Neural cell (in vitro differentiated cells): ENCODE measurements around the gene FGF12. TPM values are rescaled to one million over a fixed set of nuclear protein-coding genes. Genes with fewer than 3 reads are reported as not detected.

Experiments used
- H2AFZ ChIP-seq: fragments of 200-600, 300-800 bp; sonication (generic), shearing (Covaris generic); 2 replicates; pipeline ENCODE4 v1.6.0; 2014; ENCODE audit warnings: low read depth, mild to moderate bottlenecking, antibody characterized with exemption, low read length, moderate library complexity
- H3F3A ChIP-seq: fragments of 200-600 bp; shearing (Covaris generic); 2 replicates; pipeline ENCODE4 v1.6.1; 2016; ENCODE audit warnings: mild to moderate bottlenecking, moderate library complexity, mixed read lengths, antibody characterized with exemption, low read length; ENCODE audit not compliant: insufficient read depth, poor library complexity, severe bottlenecking
- H3K27ac ChIP-seq: fragments of 200-600, 300-800 bp; sonication (generic), shearing (Covaris generic); 2 replicates; pipeline ENCODE4 v1.5.1; 2014; ENCODE audit warnings: mild to moderate bottlenecking, low read length, moderate library complexity
- H3K27me3 ChIP-seq: fragments of 300-800, 200-600 bp; sonication (generic), shearing (Covaris generic); 2 replicates; pipeline ENCODE4 v1.6.0; 2014; ENCODE audit warnings: mild to moderate bottlenecking, low read depth, low read length, moderate library complexity; ENCODE audit not compliant: insufficient read depth
- H3K36me3 ChIP-seq: fragments of 300-800, 200-600 bp; sonication (generic), shearing (Covaris generic); 2 replicates; pipeline ENCODE4 v1.5.1; 2014; ENCODE audit warnings: mild to moderate bottlenecking, antibody characterized with exemption, low read length, moderate library complexity; ENCODE audit not compliant: insufficient read depth
- H3K4me2 ChIP-seq: fragments of 300-800, 200-600 bp; sonication (generic), shearing (Covaris generic); 2 replicates; pipeline ENCODE4 v1.6.0; 2014; ENCODE audit warnings: mild to moderate bottlenecking, low read length
- H3K4me3 ChIP-seq: fragments of 300-800, 200-600 bp; sonication (generic), shearing (Covaris generic); 2 replicates; pipeline ENCODE4 v1.5.1; 2014; ENCODE audit warnings: mild to moderate bottlenecking, low read length, moderate library complexity
- H3K79me2 ChIP-seq: fragments of 200-600 bp; shearing (Covaris generic); replicated peaks from 2 replicates; pipeline ENCODE4 v1.6.0; 2014; ENCODE audit warnings: mild to moderate bottlenecking, low read length, moderate library complexity; ENCODE audit not compliant: insufficient read depth
- H3K9ac ChIP-seq: fragments of 300-800, 200-600 bp; sonication (generic), shearing (Covaris generic); 2 replicates; pipeline ENCODE4 v1.6.1; 2016; ENCODE audit warnings: mild to moderate bottlenecking, low read length, mixed read lengths
- H3K9me2 ChIP-seq: fragments of 200-600 bp; shearing (Covaris generic); 2 replicates; pipeline ENCODE4 v1.6.1; 2016; ENCODE audit warnings: mild to moderate bottlenecking, low read length, mixed read lengths; ENCODE audit not compliant: insufficient read depth
- H3K9me3 ChIP-seq: fragments of 200-600, 300-800 bp; sonication (generic), shearing (Covaris generic); 2 replicates; pipeline ENCODE4 v1.6.1; 2016; ENCODE audit warnings: mild to moderate bottlenecking, mixed run types, low read length, moderate library complexity, mixed read lengths
- H4K20me1 ChIP-seq: fragments of 200-600 bp; shearing (Covaris generic); 2 replicates; pipeline ENCODE4 v1.6.1; 2016; ENCODE audit warnings: mild to moderate bottlenecking, mixed run types; ENCODE audit not compliant: insufficient read depth
- EP300 ChIP-seq: fragments of 450-650 bp; conservative IDR thresholded peaks from 2 replicates; pipeline ENCODE4 v1.6.1; 2014; ENCODE audit warnings: antibody characterized with exemption, mild to moderate bottlenecking, moderate library complexity; ENCODE audit not compliant: poor library complexity, severe bottlenecking
- EZH2 ChIP-seq: fragments of 200-600, 300-800 bp; shearing (Covaris generic), sonication (generic); IDR thresholded peaks from 2 replicates; pipeline ENCODE4 v1.6.1; 2014; ENCODE audit warnings: antibody characterized with exemption, low read length, borderline replicate concordance, mild to moderate bottlenecking; ENCODE audit not compliant: insufficient read depth, poor library complexity, severe bottlenecking
- MXI1 ChIP-seq: fragments of 450-650 bp; conservative IDR thresholded peaks from 2 replicates; pipeline ENCODE4 v1.6.1; 2014; ENCODE audit warnings: antibody characterized with exemption, mild to moderate bottlenecking; ENCODE audit not compliant: poor library complexity, severe bottlenecking
- POLR2AphosphoS5 ChIP-seq: IDR thresholded peaks from 2 replicates; pipeline ENCODE4 v1.6.1; 2012
- RAD21 ChIP-seq: fragments of 450-650 bp; conservative IDR thresholded peaks from 2 replicates; pipeline ENCODE4 v1.6.1; 2014; ENCODE audit warnings: antibody characterized with exemption, mild to moderate bottlenecking, moderate library complexity
- SMC3 ChIP-seq: fragments of 450-650 bp; conservative IDR thresholded peaks from 2 replicates; pipeline ENCODE4 v1.6.1; 2014; ENCODE audit warnings: antibody characterized with exemption, mild to moderate bottlenecking, moderate library complexity; ENCODE audit not compliant: poor library complexity
- TAF1 ChIP-seq: IDR thresholded peaks from 2 replicates; pipeline ENCODE4 v1.6.1; 2012; ENCODE audit warnings: low read depth
- polyA plus RNA-seq: library from polyadenylated mRNA; depleted of rRNA; stranded (reverse); fragments of >200 nt; gene quantifications from 2 replicates; pipeline ENCODE4 v1.2.3, GENCODE V29; 2014
- TF ChIP-seq, protein P1 (sequence below): IDR thresholded peaks from 2 replicates; pipeline ENCODE4 v1.6.1; 2012; ENCODE audit warnings: borderline replicate concordance
- TF ChIP-seq, protein P2 (sequence below): fragments of 450-650 bp; IDR thresholded peaks from 2 replicates; pipeline ENCODE4 v1.5.1; 2014; ENCODE audit warnings: antibody characterized with exemption, mild to moderate bottlenecking, moderate library complexity; ENCODE audit not compliant: poor library complexity, severe bottlenecking

Gene FGF12
- polyA plus RNA-seq, 1 donor from 2014 or later, result 4.8 TPM

DNA sequence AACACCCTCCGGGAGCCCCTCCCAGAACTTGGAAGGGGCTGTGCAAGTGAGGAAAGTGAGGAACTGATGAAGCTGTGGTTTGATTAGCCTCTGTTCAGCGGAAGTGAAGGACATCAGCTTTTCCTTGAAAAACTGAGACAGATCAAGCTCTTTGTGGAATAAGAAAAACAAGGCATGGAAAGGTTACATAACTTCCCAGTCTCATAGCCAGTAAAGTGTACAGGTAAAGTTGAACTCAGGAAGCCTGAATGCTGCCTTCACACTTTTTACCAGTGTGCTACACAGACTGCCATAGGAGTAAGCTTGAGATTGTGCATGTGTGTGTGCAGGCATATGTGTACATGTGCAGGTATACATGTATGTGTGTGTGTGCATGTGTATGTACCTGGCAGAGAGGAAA, 293.2 kb downstream of the FGF12 start:
- H3K27ac ChIP-seq, result no peak overlapping the region
- no peak overlapping the region for H2AFZ ChIP-seq
- no peaks in the 10 kb centered on the region for H3K36me3 ChIP-seq
- H4K20me1 ChIP-seq, result no peaks in the 10 kb centered on the region
- TF ChIP-seq MXI1 (no peak), TAF1 (no peak), EZH2 (no peak), RAD21 (no peak), SMC3 (no peak), POLR2AphosphoS5 (no peak), EP300 (no peak)
- TF ChIP-seq, protein P1, sequence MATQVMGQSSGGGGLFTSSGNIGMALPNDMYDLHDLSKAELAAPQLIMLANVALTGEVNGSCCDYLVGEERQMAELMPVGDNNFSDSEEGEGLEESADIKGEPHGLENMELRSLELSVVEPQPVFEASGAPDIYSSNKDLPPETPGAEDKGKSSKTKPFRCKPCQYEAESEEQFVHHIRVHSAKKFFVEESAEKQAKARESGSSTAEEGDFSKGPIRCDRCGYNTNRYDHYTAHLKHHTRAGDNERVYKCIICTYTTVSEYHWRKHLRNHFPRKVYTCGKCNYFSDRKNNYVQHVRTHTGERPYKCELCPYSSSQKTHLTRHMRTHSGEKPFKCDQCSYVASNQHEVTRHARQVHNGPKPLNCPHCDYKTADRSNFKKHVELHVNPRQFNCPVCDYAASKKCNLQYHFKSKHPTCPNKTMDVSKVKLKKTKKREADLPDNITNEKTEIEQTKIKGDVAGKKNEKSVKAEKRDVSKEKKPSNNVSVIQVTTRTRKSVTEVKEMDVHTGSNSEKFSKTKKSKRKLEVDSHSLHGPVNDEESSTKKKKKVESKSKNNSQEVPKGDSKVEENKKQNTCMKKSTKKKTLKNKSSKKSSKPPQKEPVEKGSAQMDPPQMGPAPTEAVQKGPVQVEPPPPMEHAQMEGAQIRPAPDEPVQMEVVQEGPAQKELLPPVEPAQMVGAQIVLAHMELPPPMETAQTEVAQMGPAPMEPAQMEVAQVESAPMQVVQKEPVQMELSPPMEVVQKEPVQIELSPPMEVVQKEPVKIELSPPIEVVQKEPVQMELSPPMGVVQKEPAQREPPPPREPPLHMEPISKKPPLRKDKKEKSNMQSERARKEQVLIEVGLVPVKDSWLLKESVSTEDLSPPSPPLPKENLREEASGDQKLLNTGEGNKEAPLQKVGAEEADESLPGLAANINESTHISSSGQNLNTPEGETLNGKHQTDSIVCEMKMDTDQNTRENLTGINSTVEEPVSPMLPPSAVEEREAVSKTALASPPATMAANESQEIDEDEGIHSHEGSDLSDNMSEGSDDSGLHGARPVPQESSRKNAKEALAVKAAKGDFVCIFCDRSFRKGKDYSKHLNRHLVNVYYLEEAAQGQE, result no peak
- TF ChIP-seq, protein P2, sequence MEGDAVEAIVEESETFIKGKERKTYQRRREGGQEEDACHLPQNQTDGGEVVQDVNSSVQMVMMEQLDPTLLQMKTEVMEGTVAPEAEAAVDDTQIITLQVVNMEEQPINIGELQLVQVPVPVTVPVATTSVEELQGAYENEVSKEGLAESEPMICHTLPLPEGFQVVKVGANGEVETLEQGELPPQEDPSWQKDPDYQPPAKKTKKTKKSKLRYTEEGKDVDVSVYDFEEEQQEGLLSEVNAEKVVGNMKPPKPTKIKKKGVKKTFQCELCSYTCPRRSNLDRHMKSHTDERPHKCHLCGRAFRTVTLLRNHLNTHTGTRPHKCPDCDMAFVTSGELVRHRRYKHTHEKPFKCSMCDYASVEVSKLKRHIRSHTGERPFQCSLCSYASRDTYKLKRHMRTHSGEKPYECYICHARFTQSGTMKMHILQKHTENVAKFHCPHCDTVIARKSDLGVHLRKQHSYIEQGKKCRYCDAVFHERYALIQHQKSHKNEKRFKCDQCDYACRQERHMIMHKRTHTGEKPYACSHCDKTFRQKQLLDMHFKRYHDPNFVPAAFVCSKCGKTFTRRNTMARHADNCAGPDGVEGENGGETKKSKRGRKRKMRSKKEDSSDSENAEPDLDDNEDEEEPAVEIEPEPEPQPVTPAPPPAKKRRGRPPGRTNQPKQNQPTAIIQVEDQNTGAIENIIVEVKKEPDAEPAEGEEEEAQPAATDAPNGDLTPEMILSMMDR, result no peak
- H3K79me2 ChIP-seq, result no peaks in the 10 kb centered on the region
- H3K9ac ChIP-seq, result no peak overlapping the region
- H3K27me3 ChIP-seq, result no peaks in the 10 kb centered on the region
- H3K9me3 ChIP-seq, result no peaks in the 10 kb centered on the region
- H3K4me3 ChIP-seq, result no peak overlapping the region
- H3F3A ChIP-seq, result no peaks in the 10 kb centered on the region
- H3K4me2 ChIP-seq, result no peak overlapping the region
- no peaks in the 10 kb centered on the region for H3K9me2 ChIP-seq

GRCh38 chr3:192433704-192434103, 293.6 kb downstream of the FGF12 start:
- H3K27me3 ChIP-seq, result no peaks in the 10 kb centered on the region
- no peak overlapping the region for H3K27ac ChIP-seq
- H3K9ac ChIP-seq, result no peak overlapping the region
- no peaks in the 10 kb centered on the region for H3K9me3 ChIP-seq
- H2AFZ ChIP-seq, result no peak overlapping the region
- H3F3A ChIP-seq, result no peaks in the 10 kb centered on the region
- no peaks in the 10 kb centered on the region for H4K20me1 ChIP-seq
- TF ChIP-seq TAF1 (no peak), EP300 (no peak), RAD21 (no peak), MXI1 (no peak), POLR2AphosphoS5 (no peak), EZH2 (no peak), SMC3 (no peak)
- TF ChIP-seq, protein P1, result no peak
- TF ChIP-seq, protein P2, result no peak
- no peak overlapping the region for H3K4me2 ChIP-seq
- H3K36me3 ChIP-seq, result no peaks in the 10 kb centered on the region
- H3K79me2 ChIP-seq, result no peaks in the 10 kb centered on the region
- H3K9me2 ChIP-seq, result no peaks in the 10 kb centered on the region
- H3K4me3 ChIP-seq, result no peak overlapping the region
